GM23338 (cell line): Measurements from ENCODE around the gene SAMD11. TPM values are rescaled to one million over a fixed set of nuclear protein-coding genes. Genes with fewer than 3 reads are reported as not detected.

ENCODE experiments used
- ATAC-seq: fragments of 200-7000 bp; cut with Tn5 transposase; 3 replicates; pipeline ENCODE4 v1.9.1; 2020
- DNase-seq: peaks from one replicate; pipeline ENCODE4 v3.0.0-alpha.2; 2015; ENCODE audit warnings: low spot score
- H2AFZ ChIP-seq: fragments of 200-600 bp; sonication (generic); 2 replicates; pipeline ENCODE4 v1.8.0; 2016; ENCODE audit warnings: antibody characterized with exemption, mild to moderate bottlenecking, moderate library complexity
- H3F3A ChIP-seq: fragments of 200-600 bp; sonication (generic); replicated peaks from 2 replicates; pipeline ENCODE4 v1.8.0; 2017; ENCODE audit warnings: antibody characterized with exemption, mixed run types, low read depth
- H3K27ac ChIP-seq: fragments of 200-600 bp; sonication (generic); 2 replicates; pipeline ENCODE4 v1.6.1; 2016; ENCODE audit warnings: low read depth
- H3K27me3 ChIP-seq: fragments of 200-600 bp; sonication (generic); 2 replicates; pipeline ENCODE4 v1.8.0; 2016; ENCODE audit warnings: mild to moderate bottlenecking, mixed run types, moderate library complexity; ENCODE audit not compliant: insufficient read depth
- H3K36me3 ChIP-seq: fragments of 200-600 bp; sonication (generic); 2 replicates; pipeline ENCODE4 v1.8.0; 2016; ENCODE audit warnings: mild to moderate bottlenecking; ENCODE audit not compliant: insufficient read depth
- H3K4me1 ChIP-seq: fragments of 200-600 bp; sonication (generic); 2 replicates; pipeline ENCODE4 v1.8.0; 2016; ENCODE audit warnings: mild to moderate bottlenecking, moderate library complexity; ENCODE audit not compliant: insufficient read depth
- H3K4me2 ChIP-seq: fragments of 200-600 bp; sonication (generic); 2 replicates; pipeline ENCODE4 v1.7.1; 2017; ENCODE audit warnings: mixed run types
- H3K4me3 ChIP-seq: fragments of 200-600 bp; sonication (generic); 2 replicates; pipeline ENCODE4 v1.6.1; 2016; ENCODE audit warnings: mixed run types
- H3K79me2 ChIP-seq: fragments of 200-600 bp; sonication (generic); replicated peaks from 2 replicates; pipeline ENCODE4 v1.8.0; 2017; ENCODE audit warnings: mild to moderate bottlenecking; ENCODE audit not compliant: insufficient read depth
- H3K9me2 ChIP-seq: fragments of 200-600 bp; sonication (generic); 2 replicates; pipeline ENCODE4 v1.8.0; 2017; ENCODE audit not compliant: insufficient read depth
- H4K20me1 ChIP-seq: fragments of 200-600 bp; sonication (generic); replicated peaks from 2 replicates; pipeline ENCODE4 v1.8.0; 2017; ENCODE audit warnings: mild to moderate bottlenecking; ENCODE audit not compliant: insufficient read depth
- H3K27ac Mint-ChIP-seq: 2 replicates; pipeline ENCODE4 v1.8.0; 2020; ENCODE audit warnings: inconsistent platforms, mild to moderate bottlenecking, moderate library complexity, mixed read lengths
- H3K27me3 Mint-ChIP-seq: 3 replicates; pipeline ENCODE4 v1.8.0; 2022; ENCODE audit warnings: low read depth, mild to moderate bottlenecking, moderate library complexity, mixed read lengths, inconsistent platforms; ENCODE audit not compliant: insufficient read depth, poor library complexity
- H3K36me3 Mint-ChIP-seq: 3 replicates; pipeline ENCODE4 v1.8.0; 2021; ENCODE audit warnings: low read depth, mild to moderate bottlenecking, inconsistent platforms, moderate library complexity, mixed read lengths
- H3K4me1 Mint-ChIP-seq: 3 replicates; pipeline ENCODE4 v1.8.0; 2020; ENCODE audit warnings: mild to moderate bottlenecking, inconsistent platforms, mixed read lengths
- H3K4me3 Mint-ChIP-seq: 3 replicates; pipeline ENCODE4 v1.8.0; 2021; ENCODE audit warnings: moderate library complexity, mild to moderate bottlenecking, inconsistent platforms, mixed read lengths
- H3K9me3 Mint-ChIP-seq: 3 replicates; pipeline ENCODE4 v1.8.0; 2020; ENCODE audit warnings: moderate library complexity, mild to moderate bottlenecking, inconsistent platforms, mixed read lengths
- CREB1 ChIP-seq: fragments of 250-450 bp; sonication (Bioruptor Pico); IDR thresholded peaks from 2 replicates; pipeline ENCODE4 v1.5.0; 2020; ENCODE audit warnings: low read depth, mild to moderate bottlenecking, moderate library complexity
- EZH2 ChIP-seq: fragments of 200-600 bp; sonication (generic); IDR thresholded peaks from one replicate; pipeline ENCODE4 v1.8.0; 2017; ENCODE audit warnings: antibody characterized with exemption, mild to moderate bottlenecking, low read depth; ENCODE audit not compliant: unreplicated experiment
- EZH2phosphoT487 ChIP-seq: fragments of 200-600 bp; sonication (generic); IDR thresholded peaks from one replicate; pipeline ENCODE4 v1.8.1; 2018; ENCODE audit warnings: antibody characterized with exemption; ENCODE audit not compliant: unreplicated experiment
- JUNB ChIP-seq: IDR thresholded peaks from one replicate; pipeline ENCODE4 v1.6.1; 2016; ENCODE audit warnings: antibody characterized with exemption; ENCODE audit not compliant: unreplicated experiment
- STAT1 ChIP-seq: IDR thresholded peaks from one replicate; pipeline ENCODE4 v1.6.1; 2016; ENCODE audit warnings: antibody characterized with exemption; ENCODE audit not compliant: unreplicated experiment
- ZNF114 ChIP-seq: fragments of 250-450 bp; sonication (Bioruptor Pico); IDR thresholded peaks from 2 replicates; pipeline ENCODE4 v1.5.0; 2020; ENCODE audit warnings: mild to moderate bottlenecking, moderate library complexity
- ZNF331 ChIP-seq: fragments of 250-450 bp; sonication (Bioruptor Pico); IDR thresholded peaks from 2 replicates; pipeline ENCODE4 v1.5.0; 2020; ENCODE audit warnings: low read depth, mild to moderate bottlenecking, moderate library complexity
- ZNF462 ChIP-seq: fragments of 250-450 bp; sonication (Bioruptor Pico); IDR thresholded peaks from 2 replicates; pipeline ENCODE4 v1.5.0; 2020; ENCODE audit warnings: mild to moderate bottlenecking, moderate library complexity
- polyA plus RNA-seq: library from polyadenylated mRNA; unstranded; fragments of >200 nt; fragmentation: Nextera tagmentation; extraction: Ambion mirVana; gene quantifications from 2 replicates; pipeline ENCODE4 v1.2.1, GENCODE V29; 2016
- total RNA-seq: library from RNA; depleted of rRNA; stranded (reverse); fragments of >200 nt; shearing (Covaris generic); gene quantifications from 2 replicates; pipeline ENCODE4 v1.2.3, GENCODE V29; 2014
- TF ChIP-seq, protein P1 (sequence below): IDR thresholded peaks from 2 replicates; pipeline ENCODE4 v1.6.1; 2016; ENCODE audit warnings: antibody characterized with exemption
- TF ChIP-seq, protein P2 (sequence below), 2 experiments: fragments of 200-600 bp in 1 of 2; sonication (generic) in 1 of 2; conservative IDR thresholded peaks; 2 replicates each; pipeline versions ENCODE4 v1.5.1 to v1.6.1; 2016 to 2017; ENCODE audit warnings: antibody characterized with exemption in 2 of 2, low read depth in 2 of 2, mild to moderate bottlenecking in 2 of 2, moderate library complexity in 1 of 2

Gene SAMD11
- total and polyA plus RNA-seq, 2 experiments from 2014 or later = 0.14 to 0.40 TPM

DNA sequence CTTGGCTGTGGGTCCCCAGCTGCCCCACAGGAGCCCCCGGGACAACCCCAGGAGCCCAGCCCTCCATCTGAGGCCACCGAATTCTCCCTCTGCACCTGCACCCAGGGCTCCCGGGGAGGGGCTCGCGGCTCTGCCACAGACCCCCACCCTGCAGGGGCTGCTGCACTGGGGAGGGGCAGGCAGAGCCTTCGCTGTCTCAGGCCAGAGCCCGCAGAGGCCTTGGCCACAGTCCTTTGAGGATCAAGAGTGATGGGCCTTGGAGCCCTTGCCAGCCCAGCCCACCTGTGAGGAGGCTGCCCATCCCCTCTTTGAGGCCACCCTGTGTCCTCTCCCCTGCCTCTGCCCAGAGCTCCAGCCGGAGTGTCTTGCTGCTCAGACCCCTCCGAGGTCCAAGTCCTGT lies 51.6 kb downstream of the SAMD11 start:
- H3K27me3 ChIP-seq = no peaks in the 10 kb centered on the region
- Mint-ChIP-seq H3K4me1 (peaks cover 4% of the 10 kb centered on the region), H3K36me3 (peaks cover 5% of the 10 kb centered on the region), H3K27ac (no peak overlapping the region), H3K27me3 (peaks cover 19% of the 10 kb centered on the region), H3K4me3 (peak overlapping the region; percentile 12; the same call in 1 of the 3 replicates), H3K9me3 (peaks cover 5% of the 10 kb centered on the region)
- no peak overlapping the region for H3K27ac ChIP-seq
- no peaks in the 10 kb centered on the region for H4K20me1 ChIP-seq
- no peak overlapping the region for H3K4me3 ChIP-seq
- no peaks in the 10 kb centered on the region for H3K36me3 ChIP-seq
- 0 out of 2 replicates have a peak overlapping the region, but pooled peaks have one; percentile 78 for H3K4me2 ChIP-seq
- no peaks in the 10 kb centered on the region for H3F3A ChIP-seq
- no peaks in the 10 kb centered on the region; the same call in 1 of the 2 replicates for H3K4me1 ChIP-seq
- H3K79me2 ChIP-seq = no peaks in the 10 kb centered on the region
- no peaks in the 10 kb centered on the region for H3K9me2 ChIP-seq
- ATAC-seq (no peak), DNase-seq (no peak)
- H2AFZ ChIP-seq = no peak overlapping the region
- TF ChIP-seq EZH2 (no peak), STAT1 (no peak), ZNF331 (CRISPR knock-in tag) (no peak), JUNB (no peak), EZH2phosphoT487 (no peak), ZNF114 (CRISPR knock-in tag) (no peak)
- TF ChIP-seq, protein P1, sequence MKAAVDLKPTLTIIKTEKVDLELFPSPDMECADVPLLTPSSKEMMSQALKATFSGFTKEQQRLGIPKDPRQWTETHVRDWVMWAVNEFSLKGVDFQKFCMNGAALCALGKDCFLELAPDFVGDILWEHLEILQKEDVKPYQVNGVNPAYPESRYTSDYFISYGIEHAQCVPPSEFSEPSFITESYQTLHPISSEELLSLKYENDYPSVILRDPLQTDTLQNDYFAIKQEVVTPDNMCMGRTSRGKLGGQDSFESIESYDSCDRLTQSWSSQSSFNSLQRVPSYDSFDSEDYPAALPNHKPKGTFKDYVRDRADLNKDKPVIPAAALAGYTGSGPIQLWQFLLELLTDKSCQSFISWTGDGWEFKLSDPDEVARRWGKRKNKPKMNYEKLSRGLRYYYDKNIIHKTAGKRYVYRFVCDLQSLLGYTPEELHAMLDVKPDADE = no peak
- TF ChIP-seq, protein P2, sequence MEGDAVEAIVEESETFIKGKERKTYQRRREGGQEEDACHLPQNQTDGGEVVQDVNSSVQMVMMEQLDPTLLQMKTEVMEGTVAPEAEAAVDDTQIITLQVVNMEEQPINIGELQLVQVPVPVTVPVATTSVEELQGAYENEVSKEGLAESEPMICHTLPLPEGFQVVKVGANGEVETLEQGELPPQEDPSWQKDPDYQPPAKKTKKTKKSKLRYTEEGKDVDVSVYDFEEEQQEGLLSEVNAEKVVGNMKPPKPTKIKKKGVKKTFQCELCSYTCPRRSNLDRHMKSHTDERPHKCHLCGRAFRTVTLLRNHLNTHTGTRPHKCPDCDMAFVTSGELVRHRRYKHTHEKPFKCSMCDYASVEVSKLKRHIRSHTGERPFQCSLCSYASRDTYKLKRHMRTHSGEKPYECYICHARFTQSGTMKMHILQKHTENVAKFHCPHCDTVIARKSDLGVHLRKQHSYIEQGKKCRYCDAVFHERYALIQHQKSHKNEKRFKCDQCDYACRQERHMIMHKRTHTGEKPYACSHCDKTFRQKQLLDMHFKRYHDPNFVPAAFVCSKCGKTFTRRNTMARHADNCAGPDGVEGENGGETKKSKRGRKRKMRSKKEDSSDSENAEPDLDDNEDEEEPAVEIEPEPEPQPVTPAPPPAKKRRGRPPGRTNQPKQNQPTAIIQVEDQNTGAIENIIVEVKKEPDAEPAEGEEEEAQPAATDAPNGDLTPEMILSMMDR (conservative IDR thresholded peaks at IDR 0.05; ENCODE audit: low read depth in 2 of 2) = no peak

- no peaks in the 10 kb centered on the region for H4K20me1 ChIP-seq
- no peaks in the 10 kb centered on the region; the same call in 1 of the 2 replicates for H3K4me1 ChIP-seq
- H3K4me3 ChIP-seq = peak overlapping the region; percentile 47; the same call in 1 of the 2 replicates
- no peaks in the 10 kb centered on the region for H3F3A ChIP-seq
- H3K27ac ChIP-seq = no peak overlapping the region
- peak overlapping the region; percentile 78 for H3K4me2 ChIP-seq
- no peaks in the 10 kb centered on the region for H3K9me2 ChIP-seq
- H3K27ac Mint-ChIP-seq = no peak overlapping the region
- peaks cover 5% of the 10 kb centered on the region for H3K9me3 Mint-ChIP-seq
- no peak overlapping the region; the same call in 1 of the 2 replicates for H2AFZ ChIP-seq
- H3K27me3 Mint-ChIP-seq = peaks cover 16% of the 10 kb centered on the region
- peak overlapping the region; percentile 12 for H3K4me3 Mint-ChIP-seq
- peaks cover 4% of the 10 kb centered on the region for H3K4me1 Mint-ChIP-seq
- DNase-seq = peak; percentile 86
- no peaks in the 10 kb centered on the region for H3K79me2 ChIP-seq
- H3K27me3 ChIP-seq = no peaks in the 10 kb centered on the region
- H3K36me3 Mint-ChIP-seq = peaks cover 5% of the 10 kb centered on the region
- ATAC-seq = peak; percentile 91
- H3K36me3 ChIP-seq = no peaks in the 10 kb centered on the region
- no peak for TF ChIP-seq JUNB
- no peak for TF ChIP-seq ZNF462 (CRISPR knock-in tag)
- peak; percentile 34 for TF ChIP-seq CREB1 (CRISPR knock-in tag)
- TF ChIP-seq STAT1 = no peak
- no peak for TF ChIP-seq ZNF331 (CRISPR knock-in tag)
Measured at GRCh38 chr1:975896-976683, 52.4 kb downstream of the SAMD11 start.
